Measurements from ENCODE around the gene HDAC10. TPM values are rescaled to one million over a fixed set of nuclear protein-coding genes. Genes with fewer than 3 reads are reported as not detected.

HDAC10 gene
- total and polyA plus RNA-seq, 10 of the 15 experiments (the other 5 are each of a cell fraction or from before 2014, with no cell fraction given) = 0.26 to 48.6 (median 5.0) TPM

GRCh38 chr22:50244420-50245213, 6.4 kb downstream of the HDAC10 start, which contains the start of gene TUBGCP6 (continued):
- TF ChIP-seq, protein P1, sequence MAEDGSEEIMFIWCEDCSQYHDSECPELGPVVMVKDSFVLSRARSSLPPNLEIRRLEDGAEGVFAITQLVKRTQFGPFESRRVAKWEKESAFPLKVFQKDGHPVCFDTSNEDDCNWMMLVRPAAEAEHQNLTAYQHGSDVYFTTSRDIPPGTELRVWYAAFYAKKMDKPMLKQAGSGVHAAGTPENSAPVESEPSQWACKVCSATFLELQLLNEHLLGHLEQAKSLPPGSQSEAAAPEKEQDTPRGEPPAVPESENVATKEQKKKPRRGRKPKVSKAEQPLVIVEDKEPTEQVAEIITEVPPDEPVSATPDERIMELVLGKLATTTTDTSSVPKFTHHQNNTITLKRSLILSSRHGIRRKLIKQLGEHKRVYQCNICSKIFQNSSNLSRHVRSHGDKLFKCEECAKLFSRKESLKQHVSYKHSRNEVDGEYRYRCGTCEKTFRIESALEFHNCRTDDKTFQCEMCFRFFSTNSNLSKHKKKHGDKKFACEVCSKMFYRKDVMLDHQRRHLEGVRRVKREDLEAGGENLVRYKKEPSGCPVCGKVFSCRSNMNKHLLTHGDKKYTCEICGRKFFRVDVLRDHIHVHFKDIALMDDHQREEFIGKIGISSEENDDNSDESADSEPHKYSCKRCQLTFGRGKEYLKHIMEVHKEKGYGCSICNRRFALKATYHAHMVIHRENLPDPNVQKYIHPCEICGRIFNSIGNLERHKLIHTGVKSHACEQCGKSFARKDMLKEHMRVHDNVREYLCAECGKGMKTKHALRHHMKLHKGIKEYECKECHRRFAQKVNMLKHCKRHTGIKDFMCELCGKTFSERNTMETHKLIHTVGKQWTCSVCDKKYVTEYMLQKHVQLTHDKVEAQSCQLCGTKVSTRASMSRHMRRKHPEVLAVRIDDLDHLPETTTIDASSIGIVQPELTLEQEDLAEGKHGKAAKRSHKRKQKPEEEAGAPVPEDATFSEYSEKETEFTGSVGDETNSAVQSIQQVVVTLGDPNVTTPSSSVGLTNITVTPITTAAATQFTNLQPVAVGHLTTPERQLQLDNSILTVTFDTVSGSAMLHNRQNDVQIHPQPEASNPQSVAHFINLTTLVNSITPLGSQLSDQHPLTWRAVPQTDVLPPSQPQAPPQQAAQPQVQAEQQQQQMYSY (CRISPR knock-in tag; IDR thresholded peaks at IDR 0.05) = no peak
- TF ChIP-seq MTA3 (IDR thresholded peaks at IDR 0.05; ENCODE audit: borderline replicate concordance, low read length) (no peak), ZNF687 (IDR thresholded peaks at IDR 0.05) (peak; percentile 72; the same call in 1 of the 2 replicates), ATF2 (IDR thresholded peaks at IDR 0.05; ENCODE audit: low read length) (no peak), ZBTB11 (CRISPR knock-in tag; IDR thresholded peaks at IDR 0.05) (no peak), CBFB (IDR thresholded peaks at IDR 0.05; ENCODE audit: low read depth) (peak; percentile 78; the same call in 1 of the 2 replicates), SMAD1 (IDR thresholded peaks at IDR 0.05; ENCODE audit: low read depth, partially characterized antibody) (no peak), POLR2AphosphoS2 (IDR thresholded peaks at IDR 0.05; ENCODE audit: low read depth, low read length) (peak; percentile 96)
- TF ChIP-seq, protein P2, sequence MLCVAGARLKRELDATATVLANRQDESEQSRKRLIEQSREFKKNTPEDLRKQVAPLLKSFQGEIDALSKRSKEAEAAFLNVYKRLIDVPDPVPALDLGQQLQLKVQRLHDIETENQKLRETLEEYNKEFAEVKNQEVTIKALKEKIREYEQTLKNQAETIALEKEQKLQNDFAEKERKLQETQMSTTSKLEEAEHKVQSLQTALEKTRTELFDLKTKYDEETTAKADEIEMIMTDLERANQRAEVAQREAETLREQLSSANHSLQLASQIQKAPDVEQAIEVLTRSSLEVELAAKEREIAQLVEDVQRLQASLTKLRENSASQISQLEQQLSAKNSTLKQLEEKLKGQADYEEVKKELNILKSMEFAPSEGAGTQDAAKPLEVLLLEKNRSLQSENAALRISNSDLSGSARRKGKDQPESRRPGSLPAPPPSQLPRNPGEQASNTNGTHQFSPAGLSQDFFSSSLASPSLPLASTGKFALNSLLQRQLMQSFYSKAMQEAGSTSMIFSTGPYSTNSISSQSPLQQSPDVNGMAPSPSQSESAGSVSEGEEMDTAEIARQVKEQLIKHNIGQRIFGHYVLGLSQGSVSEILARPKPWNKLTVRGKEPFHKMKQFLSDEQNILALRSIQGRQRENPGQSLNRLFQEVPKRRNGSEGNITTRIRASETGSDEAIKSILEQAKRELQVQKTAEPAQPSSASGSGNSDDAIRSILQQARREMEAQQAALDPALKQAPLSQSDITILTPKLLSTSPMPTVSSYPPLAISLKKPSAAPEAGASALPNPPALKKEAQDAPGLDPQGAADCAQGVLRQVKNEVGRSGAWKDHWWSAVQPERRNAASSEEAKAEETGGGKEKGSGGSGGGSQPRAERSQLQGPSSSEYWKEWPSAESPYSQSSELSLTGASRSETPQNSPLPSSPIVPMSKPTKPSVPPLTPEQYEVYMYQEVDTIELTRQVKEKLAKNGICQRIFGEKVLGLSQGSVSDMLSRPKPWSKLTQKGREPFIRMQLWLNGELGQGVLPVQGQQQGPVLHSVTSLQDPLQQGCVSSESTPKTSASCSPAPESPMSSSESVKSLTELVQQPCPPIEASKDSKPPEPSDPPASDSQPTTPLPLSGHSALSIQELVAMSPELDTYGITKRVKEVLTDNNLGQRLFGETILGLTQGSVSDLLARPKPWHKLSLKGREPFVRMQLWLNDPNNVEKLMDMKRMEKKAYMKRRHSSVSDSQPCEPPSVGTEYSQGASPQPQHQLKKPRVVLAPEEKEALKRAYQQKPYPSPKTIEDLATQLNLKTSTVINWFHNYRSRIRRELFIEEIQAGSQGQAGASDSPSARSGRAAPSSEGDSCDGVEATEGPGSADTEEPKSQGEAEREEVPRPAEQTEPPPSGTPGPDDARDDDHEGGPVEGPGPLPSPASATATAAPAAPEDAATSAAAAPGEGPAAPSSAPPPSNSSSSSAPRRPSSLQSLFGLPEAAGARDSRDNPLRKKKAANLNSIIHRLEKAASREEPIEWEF (IDR thresholded peaks at IDR 0.05; ENCODE audit: insufficient replicate concordance, low read depth, low read length) = no peak

Measured in GM12878 (cell line).